Epithelial cell of alveolus of lung (primary cell): ENCODE data around the gene KRTAP4-16. TPM values are rescaled to one million over a fixed set of nuclear protein-coding genes. Genes with fewer than 3 reads are reported as not detected.

Experiments used
- total RNA-seq: library from RNA; depleted of rRNA; stranded (reverse); fragments of >200 nt; gene quantifications from 2 replicates; pipeline ENCODE4 v1.2.1, GENCODE V29; 2015

Gene KRTAP4-16
- not detected in 2 replicates for total RNA-seq

GRCh38 chr17:41101586-41102259, at the start of gene KRTAP4-16:
KRTAP4-16 (minus strand) TSS chr17:41102209; CDS start chr17:41102209, 0 bp downstream.

GRCh38 chr17:41149652-41149985, 47.6 kb upstream of the KRTAP4-16 start, which contains the start of gene KRTAP4-5:
KRTAP4-5 (minus strand) TSS chr17:41149825; CDS start chr17:41149767, 58 bp downstream.

GRCh38 chr17:41140360-41141131, 38.5 kb upstream of the KRTAP4-16 start, which contains the start of gene KRTAP4-6:
KRTAP4-6 (minus strand) TSS chr17:41140544; CDS start chr17:41140487, 57 bp downstream.

GRCh38 chr17:41123991-41124371, 22.0 kb upstream of the KRTAP4-16 start, which contains the start of gene KRTAP4-12:
KRTAP4-12 (minus strand) TSS chr17:41124182; CDS start chr17:41124122, 60 bp downstream.

GRCh38 chr17:41117846-41118386, 15.9 kb upstream of the KRTAP4-16 start, which contains the start of gene KRTAP4-11:
KRTAP4-11 (minus strand) TSS chr17:41118373; CDS start chr17:41118315, 58 bp downstream.

GRCh38 chr17:41105347-41105746, 3.3 kb upstream of the KRTAP4-16 start, which contains the start of gene KRTAP4-9:
KRTAP4-9 (plus strand) TSS chr17:41105389; CDS start chr17:41105389, 0 bp downstream.

GRCh38 chr17:41098042-41098441, 4.0 kb downstream of the KRTAP4-16 start, which contains the start of gene KRTAP4-8:
KRTAP4-8 (minus strand) TSS chr17:41098142; CDS start chr17:41098084, 58 bp downstream.

GRCh38 chr17:41084100-41084856, 17.7 kb downstream of the KRTAP4-16 start, which contains the start of gene KRTAP4-7:
KRTAP4-7 (plus strand) TSS chr17:41084150; CDS start chr17:41084207, 57 bp downstream.

GRCh38 chr17:41065829-41066624, 36.0 kb downstream of the KRTAP4-16 start, which contains the start of gene KRTAP2-4:
KRTAP2-4 (minus strand) TSS chr17:41065879; CDS start chr17:41065845, 34 bp downstream.

GRCh38 chr17:41060052-41060604, 41.9 kb downstream of the KRTAP4-16 start, which contains the start of gene KRTAP2-3:
KRTAP2-3 (minus strand) TSS chr17:41060114; CDS start chr17:41060050, 64 bp downstream.

GRCh38 chr17:41055130-41055529, 46.9 kb downstream of the KRTAP4-16 start, which contains the start of gene KRTAP2-2:
KRTAP2-2 (minus strand) TSS chr17:41055230; CDS start chr17:41055211, 19 bp downstream.

Other genes with a start within 250 kb of the KRTAP4-16 start
- not detected in 2 replicates for gene KRT12, start 235.0 kb downstream of the KRTAP4-16 start, total RNA-seq
- gene KRT20, start 217.0 kb downstream of the KRTAP4-16 start, total RNA-seq, result not detected in 2 replicates
- under 0.01 TPM in 1 of 2 replicates, not detected in the other for gene KRT23, start 164.6 kb downstream of the KRTAP4-16 start, total RNA-seq
- gene KRT39, start 135.3 kb downstream of the KRTAP4-16 start, total RNA-seq, result 0.52 TPM in 1 of 2 replicates, not detected in the other
- not detected in 2 replicates for gene KRT40, start 117.9 kb downstream of the KRTAP4-16 start, total RNA-seq
- gene KRTAP3-3, start 108.0 kb downstream of the KRTAP4-16 start, total RNA-seq, result not detected in 2 replicates
- not detected in 2 replicates for gene KRTAP3-2, start 102.3 kb downstream of the KRTAP4-16 start, total RNA-seq
- gene KRTAP3-1, start 93.1 kb downstream of the KRTAP4-16 start, total RNA-seq, result not detected in 2 replicates
- gene KRTAP1-5, start 75.0 kb downstream of the KRTAP4-16 start, total RNA-seq, result 10.1 TPM in 1 of 2 replicates, not detected in the other
- not detected in 2 replicates for gene KRTAP1-4, start 72.0 kb downstream of the KRTAP4-16 start, total RNA-seq
- not detected in 2 replicates for gene KRTAP1-3, start 67.3 kb downstream of the KRTAP4-16 start, total RNA-seq
- not detected in 2 replicates for gene KRTAP1-1, start 60.8 kb downstream of the KRTAP4-16 start, total RNA-seq
- not detected in 2 replicates for gene KRTAP2-1, start 54.9 kb downstream of the KRTAP4-16 start, total RNA-seq
- not detected in 2 replicates for gene KRTAP2-2, start 47.0 kb downstream of the KRTAP4-16 start, total RNA-seq
- 1.9 TPM in 1 of 2 replicates, not detected in the other for gene KRTAP2-3, start 42.1 kb downstream of the KRTAP4-16 start, total RNA-seq
- not detected in 2 replicates for gene KRTAP2-4, start 36.3 kb downstream of the KRTAP4-16 start, total RNA-seq
- not detected in 2 replicates for gene KRTAP4-7, start 18.1 kb downstream of the KRTAP4-16 start, total RNA-seq
- not detected in 2 replicates for gene KRTAP4-8, start 4.1 kb downstream of the KRTAP4-16 start, total RNA-seq
- gene KRTAP4-9, start 3.2 kb upstream of the KRTAP4-16 start, total RNA-seq, result not detected in 2 replicates
- not detected in 2 replicates for gene KRTAP4-11, start 16.2 kb upstream of the KRTAP4-16 start, total RNA-seq
- not detected in 2 replicates for gene KRTAP4-12, start 22.0 kb upstream of the KRTAP4-16 start, total RNA-seq
- gene KRTAP4-6, start 38.3 kb upstream of the KRTAP4-16 start, total RNA-seq, result not detected in 2 replicates
- gene KRTAP4-5, start 47.6 kb upstream of the KRTAP4-16 start, total RNA-seq, result not detected in 2 replicates
- gene KRTAP4-4, start 58.5 kb upstream of the KRTAP4-16 start, total RNA-seq, result not detected in 2 replicates
- not detected in 2 replicates for gene KRTAP4-3, start 66.0 kb upstream of the KRTAP4-16 start, total RNA-seq
- gene KRTAP4-2, start 76.0 kb upstream of the KRTAP4-16 start, total RNA-seq, result not detected in 2 replicates
- gene KRTAP4-1, start 82.7 kb upstream of the KRTAP4-16 start, total RNA-seq, result 0.13 TPM in 1 of 2 replicates, not detected in the other
- not detected in 2 replicates for gene KRTAP9-1, start 87.7 kb upstream of the KRTAP4-16 start, total RNA-seq
- gene KRTAP9-2, start 124.4 kb upstream of the KRTAP4-16 start, total RNA-seq, result not detected in 2 replicates
- gene KRTAP9-3, start 130.2 kb upstream of the KRTAP4-16 start, total RNA-seq, result not detected in 2 replicates
- not detected in 2 replicates for gene KRTAP9-8, start 135.8 kb upstream of the KRTAP4-16 start, total RNA-seq
- gene KRTAP9-4, start 147.5 kb upstream of the KRTAP4-16 start, total RNA-seq, result not detected in 2 replicates
- not detected in 2 replicates for gene KRTAP9-9, start 153.2 kb upstream of the KRTAP4-16 start, total RNA-seq
- not detected in 2 replicates for gene KRTAP9-6, start 163.2 kb upstream of the KRTAP4-16 start, total RNA-seq
- gene KRTAP9-7, start 173.5 kb upstream of the KRTAP4-16 start, total RNA-seq, result not detected in 2 replicates
- gene KRTAP29-1, start 200.6 kb upstream of the KRTAP4-16 start, total RNA-seq, result not detected in 2 replicates
- not detected in 2 replicates for gene KRTAP16-1, start 207.1 kb upstream of the KRTAP4-16 start, total RNA-seq
- gene KRTAP17-1, start 213.5 kb upstream of the KRTAP4-16 start, total RNA-seq, result not detected in 2 replicates
- not detected in 2 replicates for gene KRT33A, start 248.6 kb upstream of the KRTAP4-16 start, total RNA-seq